Measurements from ENCODE around the gene ELF4.

GRCh38 chrX:130147631-130148030, 37.3 kb upstream of the ELF4 start:
- TF ChIP-seq CTCF (IDR thresholded peaks at IDR 0.05) (no peak), POLR2A (IDR thresholded peaks at IDR 0.05) (no peak), EP300 (IDR thresholded peaks at IDR 0.05) (no peak), POLR2AphosphoS5 (IDR thresholded peaks at IDR 0.05) (no peak)

Measured in gastroesophageal sphincter (tissue), 3 donors.